ENCODE data around the gene PHF1. TPM values are rescaled to one million over a fixed set of nuclear protein-coding genes. Genes with fewer than 3 reads are reported as not detected.

The PHF1 gene
- total and polyA plus RNA-seq, 2 of the 13 experiments (the other 11 are each of a cell fraction or from before 2014, with no cell fraction given), result 25.4 to 61.9 TPM

GRCh38 chr6:33407132-33407718 is 3.6 kb upstream of the PHF1 start (continued):
- TF ChIP-seq ZNF253 (CRISPR knock-in tag; IDR thresholded peaks at IDR 0.05; ENCODE audit: borderline replicate concordance) (no peak), DRAP1 (CRISPR knock-in tag; IDR thresholded peaks at IDR 0.05) (no peak)

GRCh38 chr6:33410050-33410710 is 634 bp upstream of the PHF1 start:
- Histone ChIP-seq H3K27ac (ENCODE audit: extremely low read length, insufficient read depth, low read length) (peak overlapping the region; percentile 85), H3K9ac (ENCODE audit: insufficient read depth, low read depth, low read length) (peak overlapping the region; percentile 82), H3K79me2 (ENCODE audit: insufficient read depth, low read length) (peaks cover 5% of the 10 kb centered on the region), H3K4me2 (ENCODE audit: low read depth, low read length) (peak overlapping the region; percentile 82), H3K4me1 (ENCODE audit: insufficient read depth, low read length) (peaks cover 25% of the 10 kb centered on the region), H2AFZ (ENCODE audit: low read length) (no peak overlapping the region), H3K9me3 (ENCODE audit: low read length) (no peaks in the 10 kb centered on the region), H3K36me3 (replicated peaks in 1 of 2; ENCODE audit: control insufficient read depth in 1 of 2, insufficient read depth in 2 of 2, low read length in 2 of 2) (peaks cover 23 to 52% of the 10 kb centered on the region in 2 experiments), H3K27me3 (ENCODE audit: control insufficient read depth in 1 of 2, insufficient read depth in 2 of 2, low read length in 2 of 2) (no peaks in the 10 kb centered on the region), H4K20me1 (ENCODE audit: insufficient read depth, low read length) (no peaks in the 10 kb centered on the region), H3K4me3 (replicated peaks in 1 of 3; ENCODE audit: insufficient read depth in 1 of 3, low read depth in 2 of 3, low read length in 3 of 3) (peak overlapping the region; percentile 45 to 86 (median 85); a peak in 5 of 6 replicates)
- DNase-seq (ENCODE audit: low spot score) (peak; percentile 96), FAIRE-seq (peak; percentile 93), ATAC-seq (peak; percentile 94)
- in situ Hi-C loops (cut with HindIII; ENCODE audit: extremely low pct_ligation_motif_present, low pct_unique_long_range_greater_than_20kb) (loop anchor here (10.0 to 25.0 kb wide), 2 partner anchors 123 to 205 kb away; partner anchors contain the start of genes B3GALT4, HSD17B8, PFDN6 and RGL2), intact Hi-C loops (cut with micrococcal nuclease; ENCODE audit: unreplicated experiment) (loop anchor here (1.0 kb wide), 2 partner anchors 8 to 19 kb away; partner anchors contain the start of genes CUTA and KIFC1)
- ChIA-PET CTCF (ENCODE audit: low intra/inter-chr PET ratio, low total read pairs) (interaction anchor here (1.3 kb wide), 1 partner anchor 130 kb away, joined by 3 read pairs; no protein-coding TSS in a partner anchor), POLR2A (interaction anchor here (0.6 to 2.5 kb wide), 15 partner anchors 8 to 1502 kb away, joined by 3 to 13 read pairs (median 4); partner anchors contain the start of genes CUTA, PFDN6, RPS18 and TAPBP)
- under 1% methylated on average over 37 of the region's 65 CpGs for WGBS (ENCODE audit: low lambda C conversion rate)
- BruUV-seq (replicated peaks), result no TSS peak
- TF ChIP-seq TSC22D2 (CRISPR knock-in tag; IDR thresholded peaks at IDR 0.05; ENCODE audit: borderline replicate concordance) (peak; percentile 92; the same call in 1 of the 2 replicates), DR1 (CRISPR knock-in tag; IDR thresholded peaks at IDR 0.05) (peak; percentile 87), ATF5 (CRISPR knock-in tag; IDR thresholded peaks at IDR 0.05; ENCODE audit: low read depth) (0 out of 2 replicates have a peak, but pooled peaks have one; percentile 76), ZNF362 (CRISPR knock-in tag; IDR thresholded peaks at IDR 0.05; ENCODE audit: borderline replicate concordance) (peak; percentile 66; the same call in 1 of the 2 replicates), ZNF10 (CRISPR knock-in tag; IDR thresholded peaks at IDR 0.05; ENCODE audit: borderline replicate concordance, low read depth) (no peak), ZFP1 (CRISPR knock-in tag; IDR thresholded peaks at IDR 0.05) (no peak), PHF21A (CRISPR knock-in tag; IDR thresholded peaks at IDR 0.05) (peak; percentile 90), AKAP8 (CRISPR knock-in tag; IDR thresholded peaks at IDR 0.05) (peak; percentile 100), ZNF33A (CRISPR knock-in tag; IDR thresholded peaks at IDR 0.05; ENCODE audit: borderline replicate concordance) (no peak), PRPF4 (IDR thresholded peaks at IDR 0.05; ENCODE audit: low read depth, low read length, poor library complexity, severe bottlenecking) (no peak), NFKBIZ (CRISPR knock-in tag; IDR thresholded peaks at IDR 0.05) (peak; percentile 67; the same call in 1 of the 2 replicates), CAMTA2 (CRISPR knock-in tag; IDR thresholded peaks at IDR 0.05; ENCODE audit: borderline replicate concordance) (peak; percentile 90), ZNF749 (CRISPR knock-in tag; IDR thresholded peaks at IDR 0.05; ENCODE audit: borderline replicate concordance) (peak; percentile 99), ZFAT (CRISPR knock-in tag; conservative IDR thresholded peaks at IDR 0.05) (no peak), ZNF24 (IDR thresholded peaks at IDR 0.05) (no peak), BRD4 (CRISPR knock-in tag; IDR thresholded peaks at IDR 0.05) (0 out of 2 replicates have a peak, but pooled peaks have one; percentile 11)
